HG03571 (cell line): ENCODE data around the gene MED29.
A peak's percentile ranks its signal among the peaks of the same experiment; 100 is the strongest.

Experiments
- ATAC-seq: cut with Tn5 transposase; IDR thresholded peaks from one replicate; pipeline ENCODE4 v1.9.1; 2021; ENCODE audit not compliant: unreplicated experiment

Gene MED29

GRCh38 chr19:39426170-39426569 lies 35.0 kb downstream of the MED29 start:
- ATAC-seq: no peak

- ATAC-seq: no peak
Measured at GRCh38 chr19:39427707-39428106, 36.5 kb downstream of the MED29 start.

- no peak for ATAC-seq
Measured at GRCh38 chr19:39428283-39429112, 37.3 kb downstream of the MED29 start.

- peak; percentile 50 for ATAC-seq
Measured at GRCh38 chr19:39430675-39431593, 39.8 kb downstream of the MED29 start.

- no peak for ATAC-seq
Measured at GRCh38 chr19:39432677-39433025, 41.5 kb downstream of the MED29 start.

GRCh38 chr19:39433480-39434079 lies 42.4 kb downstream of the MED29 start:
- no peak for ATAC-seq

GRCh38 chr19:39434123-39435076 lies 43.2 kb downstream of the MED29 start:
- ATAC-seq: no peak

GRCh38 chr19:39435499-39436349 lies 44.5 kb downstream of the MED29 start, which contains the start of gene RPS16:
Gene RPS16, minus strand, starts transcription at chr19:39435949. Its CDS starts 54 bp downstream, at chr19:39435895.
- peak; percentile 57 for ATAC-seq

- ATAC-seq: no peak
Measured at GRCh38 chr19:39436350-39436716, 45.2 kb downstream of the MED29 start.

GRCh38 chr19:39438270-39438934 lies 47.2 kb downstream of the MED29 start:
- no peak for ATAC-seq

GRCh38 chr19:39444598-39445195 lies 53.5 kb downstream of the MED29 start:
- ATAC-seq: no peak

- peak; percentile 67 for ATAC-seq
Measured at GRCh38 chr19:39445196-39446111, 54.3 kb downstream of the MED29 start, which contains the start of gene SUPT5H. Gene SUPT5H, plus strand, starts transcription at chr19:39445582. Its CDS starts 309 bp downstream, at chr19:39445891.

- no peak for ATAC-seq
Measured at GRCh38 chr19:39446365-39447084, 55.3 kb downstream of the MED29 start.

GRCh38 chr19:39448271-39448670 lies 57.1 kb downstream of the MED29 start:
- no peak for ATAC-seq

GRCh38 chr19:39449116-39449797 lies 58.1 kb downstream of the MED29 start:
- no peak for ATAC-seq
